ENCODE measurements around the gene JUNB. TPM values are rescaled to one million over a fixed set of nuclear protein-coding genes. Genes with fewer than 3 reads are reported as not detected.

JUNB gene
- total and polyA plus RNA-seq, 10 of the 15 experiments (the other 5 are each of a cell fraction or from before 2014, with no cell fraction given): 0.55 to 144 (median 68.3) TPM

DNA sequence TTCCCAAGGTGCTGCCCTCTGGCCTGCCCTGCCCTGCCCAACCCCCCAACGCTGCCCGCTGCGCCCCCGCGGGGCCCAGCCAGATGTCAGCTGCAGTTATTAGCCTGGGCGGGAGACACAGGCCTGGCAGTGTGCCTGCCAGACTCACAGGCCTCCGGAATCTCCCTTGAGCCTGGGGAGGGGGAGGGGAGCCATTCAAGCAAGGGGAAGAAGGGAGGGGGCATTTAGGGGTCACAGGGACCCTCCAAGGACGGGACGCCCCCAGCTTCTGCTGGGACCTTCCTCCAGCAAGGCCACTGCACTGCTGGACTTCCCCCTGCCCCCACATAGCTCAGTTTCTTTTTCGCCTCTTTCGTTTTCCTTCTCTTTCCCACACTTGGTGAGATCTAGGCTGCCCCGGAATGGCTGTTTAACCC, 2.6 kb upstream of the JUNB start (continued):
- no peak for TF ChIP-seq STAT3 (IDR thresholded peaks at IDR 0.05; ENCODE audit: low read depth, low read length)
- TF ChIP-seq, protein P1, sequence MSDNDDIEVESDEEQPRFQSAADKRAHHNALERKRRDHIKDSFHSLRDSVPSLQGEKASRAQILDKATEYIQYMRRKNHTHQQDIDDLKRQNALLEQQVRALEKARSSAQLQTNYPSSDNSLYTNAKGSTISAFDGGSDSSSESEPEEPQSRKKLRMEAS (IDR thresholded peaks at IDR 0.05; ENCODE audit: low read depth, low read length): no peak; the same call in 1 of the 2 replicates
- TF ChIP-seq WRNIP1 (IDR thresholded peaks at IDR 0.05; ENCODE audit: borderline replicate concordance, low read depth, low read length): no peak
- peak; percentile 62 to 88; a peak in 2 of 4 replicates for TF ChIP-seq EP300 (IDR thresholded peaks at IDR 0.05; ENCODE audit: borderline replicate concordance in 1 of 2, control insufficient read depth in 1 of 2, low read depth in 2 of 2, low read length in 2 of 2)
- TF ChIP-seq, protein P2, sequence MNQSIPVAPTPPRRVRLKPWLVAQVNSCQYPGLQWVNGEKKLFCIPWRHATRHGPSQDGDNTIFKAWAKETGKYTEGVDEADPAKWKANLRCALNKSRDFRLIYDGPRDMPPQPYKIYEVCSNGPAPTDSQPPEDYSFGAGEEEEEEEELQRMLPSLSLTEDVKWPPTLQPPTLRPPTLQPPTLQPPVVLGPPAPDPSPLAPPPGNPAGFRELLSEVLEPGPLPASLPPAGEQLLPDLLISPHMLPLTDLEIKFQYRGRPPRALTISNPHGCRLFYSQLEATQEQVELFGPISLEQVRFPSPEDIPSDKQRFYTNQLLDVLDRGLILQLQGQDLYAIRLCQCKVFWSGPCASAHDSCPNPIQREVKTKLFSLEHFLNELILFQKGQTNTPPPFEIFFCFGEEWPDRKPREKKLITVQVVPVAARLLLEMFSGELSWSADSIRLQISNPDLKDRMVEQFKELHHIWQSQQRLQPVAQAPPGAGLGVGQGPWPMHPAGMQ (IDR thresholded peaks at IDR 0.05; ENCODE audit: borderline replicate concordance): no peak
- TF ChIP-seq PML (IDR thresholded peaks at IDR 0.05; ENCODE audit: low read length): no peak
- TF ChIP-seq IKZF1 (conservative IDR thresholded peaks at IDR 0.05): peak; percentile 90
- no peak for TF ChIP-seq GABPA (IDR thresholded peaks at IDR 0.05; ENCODE audit: low read depth)
- no peak for TF ChIP-seq SPI1 (IDR thresholded peaks at IDR 0.05; ENCODE audit: borderline replicate concordance, insufficient read depth, low read depth, low read length)
- peak; percentile 94 for TF ChIP-seq TBL1XR1 (IDR thresholded peaks at IDR 0.05; ENCODE audit: low read depth, low read length)
- 0 out of 2 replicates have a peak, but pooled peaks have one; percentile 76 for TF ChIP-seq DPF2 (IDR thresholded peaks at IDR 0.05)
- TF ChIP-seq, protein P3, sequence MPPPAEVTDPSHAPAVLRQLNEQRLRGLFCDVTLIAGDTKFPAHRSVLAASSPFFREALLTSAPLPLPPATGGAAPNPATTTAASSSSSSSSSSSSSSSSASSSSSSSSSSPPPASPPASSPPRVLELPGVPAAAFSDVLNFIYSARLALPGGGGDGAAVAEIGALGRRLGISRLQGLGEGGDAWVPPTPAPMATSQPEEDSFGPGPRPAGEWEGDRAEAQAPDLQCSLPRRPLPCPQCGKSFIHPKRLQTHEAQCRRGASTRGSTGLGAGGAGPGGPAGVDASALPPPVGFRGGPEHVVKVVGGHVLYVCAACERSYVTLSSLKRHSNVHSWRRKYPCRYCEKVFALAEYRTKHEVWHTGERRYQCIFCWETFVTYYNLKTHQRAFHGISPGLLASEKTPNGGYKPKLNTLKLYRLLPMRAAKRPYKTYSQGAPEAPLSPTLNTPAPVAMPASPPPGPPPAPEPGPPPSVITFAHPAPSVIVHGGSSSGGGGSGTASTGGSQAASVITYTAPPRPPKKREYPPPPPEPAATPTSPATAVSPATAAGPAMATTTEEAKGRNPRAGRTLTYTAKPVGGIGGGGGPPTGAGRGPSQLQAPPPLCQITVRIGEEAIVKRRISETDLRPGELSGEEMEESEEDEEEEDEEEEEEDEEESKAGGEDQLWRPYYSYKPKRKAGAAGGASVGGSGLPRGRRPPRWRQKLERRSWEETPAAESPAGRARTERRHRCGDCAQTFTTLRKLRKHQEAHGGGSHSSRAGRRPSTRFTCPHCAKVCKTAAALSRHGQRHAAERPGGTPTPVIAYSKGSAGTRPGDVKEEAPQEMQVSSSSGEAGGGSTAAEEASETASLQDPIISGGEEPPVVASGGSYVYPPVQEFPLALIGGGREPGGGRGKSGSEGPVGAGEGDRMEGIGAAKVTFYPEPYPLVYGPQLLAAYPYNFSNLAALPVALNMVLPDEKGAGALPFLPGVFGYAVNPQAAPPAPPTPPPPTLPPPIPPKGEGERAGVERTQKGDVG (CRISPR knock-in tag; IDR thresholded peaks at IDR 0.05): no peak
- TF ChIP-seq, protein P4, sequence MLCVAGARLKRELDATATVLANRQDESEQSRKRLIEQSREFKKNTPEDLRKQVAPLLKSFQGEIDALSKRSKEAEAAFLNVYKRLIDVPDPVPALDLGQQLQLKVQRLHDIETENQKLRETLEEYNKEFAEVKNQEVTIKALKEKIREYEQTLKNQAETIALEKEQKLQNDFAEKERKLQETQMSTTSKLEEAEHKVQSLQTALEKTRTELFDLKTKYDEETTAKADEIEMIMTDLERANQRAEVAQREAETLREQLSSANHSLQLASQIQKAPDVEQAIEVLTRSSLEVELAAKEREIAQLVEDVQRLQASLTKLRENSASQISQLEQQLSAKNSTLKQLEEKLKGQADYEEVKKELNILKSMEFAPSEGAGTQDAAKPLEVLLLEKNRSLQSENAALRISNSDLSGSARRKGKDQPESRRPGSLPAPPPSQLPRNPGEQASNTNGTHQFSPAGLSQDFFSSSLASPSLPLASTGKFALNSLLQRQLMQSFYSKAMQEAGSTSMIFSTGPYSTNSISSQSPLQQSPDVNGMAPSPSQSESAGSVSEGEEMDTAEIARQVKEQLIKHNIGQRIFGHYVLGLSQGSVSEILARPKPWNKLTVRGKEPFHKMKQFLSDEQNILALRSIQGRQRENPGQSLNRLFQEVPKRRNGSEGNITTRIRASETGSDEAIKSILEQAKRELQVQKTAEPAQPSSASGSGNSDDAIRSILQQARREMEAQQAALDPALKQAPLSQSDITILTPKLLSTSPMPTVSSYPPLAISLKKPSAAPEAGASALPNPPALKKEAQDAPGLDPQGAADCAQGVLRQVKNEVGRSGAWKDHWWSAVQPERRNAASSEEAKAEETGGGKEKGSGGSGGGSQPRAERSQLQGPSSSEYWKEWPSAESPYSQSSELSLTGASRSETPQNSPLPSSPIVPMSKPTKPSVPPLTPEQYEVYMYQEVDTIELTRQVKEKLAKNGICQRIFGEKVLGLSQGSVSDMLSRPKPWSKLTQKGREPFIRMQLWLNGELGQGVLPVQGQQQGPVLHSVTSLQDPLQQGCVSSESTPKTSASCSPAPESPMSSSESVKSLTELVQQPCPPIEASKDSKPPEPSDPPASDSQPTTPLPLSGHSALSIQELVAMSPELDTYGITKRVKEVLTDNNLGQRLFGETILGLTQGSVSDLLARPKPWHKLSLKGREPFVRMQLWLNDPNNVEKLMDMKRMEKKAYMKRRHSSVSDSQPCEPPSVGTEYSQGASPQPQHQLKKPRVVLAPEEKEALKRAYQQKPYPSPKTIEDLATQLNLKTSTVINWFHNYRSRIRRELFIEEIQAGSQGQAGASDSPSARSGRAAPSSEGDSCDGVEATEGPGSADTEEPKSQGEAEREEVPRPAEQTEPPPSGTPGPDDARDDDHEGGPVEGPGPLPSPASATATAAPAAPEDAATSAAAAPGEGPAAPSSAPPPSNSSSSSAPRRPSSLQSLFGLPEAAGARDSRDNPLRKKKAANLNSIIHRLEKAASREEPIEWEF (IDR thresholded peaks at IDR 0.05; ENCODE audit: insufficient replicate concordance, low read depth, low read length): peak; percentile 61
- TF ChIP-seq POU2F2 (IDR thresholded peaks at IDR 0.05; ENCODE audit: borderline replicate concordance, low read depth, low read length): peak; percentile 77; the same call in 1 of the 3 replicates
- TF ChIP-seq CHD4 (IDR thresholded peaks at IDR 0.05): no peak
- peak; percentile 25; the same call in 1 of the 2 replicates for TF ChIP-seq IRF4 (IDR thresholded peaks at IDR 0.05; ENCODE audit: low read depth, low read length)
- TF ChIP-seq TAF1 (IDR thresholded peaks at IDR 0.05; ENCODE audit: borderline replicate concordance, low read depth, low read length): no peak
- TF ChIP-seq, protein P5, sequence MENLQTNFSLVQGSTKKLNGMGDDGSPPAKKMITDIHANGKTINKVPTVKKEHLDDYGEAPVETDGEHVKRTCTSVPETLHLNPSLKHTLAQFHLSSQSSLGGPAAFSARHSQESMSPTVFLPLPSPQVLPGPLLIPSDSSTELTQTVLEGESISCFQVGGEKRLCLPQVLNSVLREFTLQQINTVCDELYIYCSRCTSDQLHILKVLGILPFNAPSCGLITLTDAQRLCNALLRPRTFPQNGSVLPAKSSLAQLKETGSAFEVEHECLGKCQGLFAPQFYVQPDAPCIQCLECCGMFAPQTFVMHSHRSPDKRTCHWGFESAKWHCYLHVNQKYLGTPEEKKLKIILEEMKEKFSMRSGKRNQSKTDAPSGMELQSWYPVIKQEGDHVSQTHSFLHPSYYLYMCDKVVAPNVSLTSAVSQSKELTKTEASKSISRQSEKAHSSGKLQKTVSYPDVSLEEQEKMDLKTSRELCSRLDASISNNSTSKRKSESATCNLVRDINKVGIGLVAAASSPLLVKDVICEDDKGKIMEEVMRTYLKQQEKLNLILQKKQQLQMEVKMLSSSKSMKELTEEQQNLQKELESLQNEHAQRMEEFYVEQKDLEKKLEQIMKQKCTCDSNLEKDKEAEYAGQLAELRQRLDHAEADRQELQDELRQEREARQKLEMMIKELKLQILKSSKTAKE (IDR thresholded peaks at IDR 0.05; ENCODE audit: low read depth, poor library complexity, severe bottlenecking): peak; percentile 89
- no peak for TF ChIP-seq ZNF24 (IDR thresholded peaks at IDR 0.05)

Data from GM12878 (cell line).